HepG2 (cell line): ENCODE measurements around the gene SIGMAR1. TPM values are rescaled to one million over a fixed set of nuclear protein-coding genes. Genes with fewer than 3 reads are reported as not detected.

ENCODE experiments used
- GPBP1L1 ChIP-seq: sonication (generic); formaldehyde crosslinking; IDR thresholded peaks from 2 replicates; pipeline ENCODE4 v1.5.0; 2020; ENCODE audit warnings: mild to moderate bottlenecking, missing genetic modification reagents
- HMGA1 ChIP-seq: sonication (generic); formaldehyde crosslinking; conservative IDR thresholded peaks from 2 replicates; pipeline ENCODE4 v1.4.0; 2020; ENCODE audit warnings: missing genetic modification reagents
- LCORL ChIP-seq, 2 experiments: fragments of 450-650 bp in 1 of 2; sonication (generic) in 1 of 2; formaldehyde crosslinking in 1 of 2; IDR thresholded peaks; 2 replicates each; pipeline versions ENCODE4 v1.5.0 to v1.6.1; 2017 to 2020; ENCODE audit warnings: antibody characterized with exemption in 1 of 2, missing genetic modification reagents in 1 of 2
- MXD3 ChIP-seq: IDR thresholded peaks from 2 replicates; pipeline ENCODE4 v1.6.1; 2016; ENCODE audit warnings: mild to moderate bottlenecking, missing biosample characterization, missing genetic modification reagents
- PBX2 ChIP-seq: IDR thresholded peaks from 2 replicates; pipeline ENCODE4 v1.6.1; 2016; ENCODE audit warnings: control low read depth
- PRPF4 ChIP-seq: fragments of 200-400 bp; formaldehyde crosslinking; IDR thresholded peaks from 2 replicates; pipeline ENCODE4 v1.6.1; 2016; ENCODE audit warnings: low read length, low read depth; ENCODE audit not compliant: poor library complexity, severe bottlenecking
- SAP130 ChIP-seq: IDR thresholded peaks from 2 replicates; pipeline ENCODE4 v1.6.1; 2016; ENCODE audit warnings: low read depth
- SYNCRIP ChIP-seq: fragments of 200-400 bp; formaldehyde crosslinking; IDR thresholded peaks from 2 replicates; pipeline ENCODE4 v1.6.1; 2018; ENCODE audit warnings: mild to moderate bottlenecking, low read depth, low read length; ENCODE audit not compliant: insufficient read depth
- UBTF ChIP-seq: sonication (generic); formaldehyde crosslinking; IDR thresholded peaks from 2 replicates; pipeline ENCODE4 v1.4.0; 2020; ENCODE audit warnings: mild to moderate bottlenecking, missing genetic modification reagents
- ZBTB44 ChIP-seq: sonication (generic); formaldehyde crosslinking; IDR thresholded peaks from 2 replicates; pipeline ENCODE4 v1.4.0; 2020; ENCODE audit warnings: missing genetic modification reagents
- ZFP41 ChIP-seq: sonication (generic); formaldehyde crosslinking; IDR thresholded peaks from 2 replicates; pipeline ENCODE4 v1.4.0; 2020; ENCODE audit warnings: mild to moderate bottlenecking, missing genetic modification reagents, borderline replicate concordance
- ZIK1 ChIP-seq: sonication (generic); formaldehyde crosslinking; IDR thresholded peaks from 2 replicates; pipeline ENCODE4 v1.5.0; 2020; ENCODE audit warnings: mild to moderate bottlenecking, low read depth, missing genetic modification reagents, borderline replicate concordance
- ZNF354B ChIP-seq: sonication (generic); formaldehyde crosslinking; IDR thresholded peaks from 2 replicates; pipeline ENCODE4 v1.8.0; 2022; ENCODE audit warnings: mild to moderate bottlenecking, missing genetic modification reagents
- ZNF543 ChIP-seq: sonication (generic); formaldehyde crosslinking; IDR thresholded peaks from 2 replicates; pipeline ENCODE4 v1.4.0; 2020; ENCODE audit warnings: mild to moderate bottlenecking, missing genetic modification reagents
- ZNF766 ChIP-seq: sonication (generic); formaldehyde crosslinking; IDR thresholded peaks from 2 replicates; pipeline ENCODE4 v1.5.0; 2020; ENCODE audit warnings: missing genetic modification reagents, borderline replicate concordance
- ZSCAN20 ChIP-seq: sonication (generic); formaldehyde crosslinking; IDR thresholded peaks from 2 replicates; pipeline ENCODE4 v1.4.0; 2020; ENCODE audit warnings: missing genetic modification reagents, mild to moderate bottlenecking, borderline replicate concordance
- polyA plus RNA-seq, 8 experiments: library from polyadenylated mRNA; depleted of rRNA in 3 of 8; stranded (reverse) in 7 of 8; unstranded in 1 of 8; fragments of >200 nt; fragmentation: Illumina TruSeq in 4 of 8; extraction: Trizol in 4 of 8; gene quantifications; 2 replicates each; pipeline versions ENCODE4 v1.2.1 to v1.2.3, GENCODE V29; 2011 to 2016; ENCODE audit warnings: low read depth in 4 of 8, missing spikeins in 1 of 8, mixed read lengths in 1 of 8; ENCODE audit not compliant: insufficient read depth in 1 of 8
- total RNA-seq, 5 experiments: library from RNA; depleted of rRNA; stranded (reverse); fragments of >200 nt; fragmentation: Illumina TruSeq; extraction: Trizol; gene quantifications; 2 replicates each; pipeline ENCODE4 v1.2.3, GENCODE V29; 2016; ENCODE audit warnings: low read depth in 1 of 5
- TF ChIP-seq, protein P1 (sequence below): sonication (generic); formaldehyde crosslinking; IDR thresholded peaks from 2 replicates; pipeline ENCODE4 v1.4.0; 2020; ENCODE audit warnings: missing genetic modification reagents

SIGMAR1 gene
- total and polyA plus RNA-seq, 2 of the 13 experiments (the other 11 are each of a cell fraction or from before 2014, with no cell fraction given) = 38.9 to 60.8 TPM

DNA sequence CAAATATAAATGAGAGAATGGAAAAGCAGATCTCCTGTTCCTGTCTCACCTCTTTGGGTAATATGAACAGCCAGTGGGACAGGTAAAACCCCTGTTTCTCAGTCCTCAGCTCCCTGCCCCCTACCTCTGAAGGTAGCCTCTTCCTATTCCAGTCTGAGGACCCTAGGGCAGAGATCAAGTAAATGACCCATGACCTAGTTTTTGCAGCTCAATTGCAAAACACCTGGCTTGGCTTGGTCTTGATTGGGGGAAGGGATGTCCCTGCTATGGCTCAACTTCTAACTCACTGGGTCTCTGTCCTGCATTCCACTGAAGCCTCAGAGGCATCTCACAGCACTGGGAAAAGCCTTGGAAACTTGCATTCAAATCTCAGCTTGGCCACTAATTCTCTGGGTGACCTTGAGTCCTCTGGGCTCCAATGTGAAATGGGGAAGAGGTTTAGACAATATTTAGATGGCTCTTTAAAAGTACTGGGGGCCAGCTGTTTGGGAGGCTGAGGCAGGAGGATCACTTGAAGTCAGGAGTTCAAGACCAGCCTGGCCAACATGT lies 7.3 kb upstream of the SIGMAR1 start (continued):
- TF ChIP-seq MXD3 (CRISPR knock-in tag) (no peak), ZBTB44 (no peak), HMGA1 (CRISPR knock-in tag) (no peak), ZNF543 (CRISPR knock-in tag) (no peak), PBX2 (no peak), ZSCAN20 (CRISPR knock-in tag) (no peak), SYNCRIP (no peak), PRPF4 (no peak), LCORL (IDR thresholded peaks at IDR 0.05) (no peak), LCORL (CRISPR knock-in tag; IDR thresholded peaks at IDR 0.05) (peak; percentile 70; the same call in 1 of the 2 replicates), ZNF354B (CRISPR knock-in tag) (no peak), ZFP41 (CRISPR knock-in tag) (no peak), ZIK1 (CRISPR knock-in tag) (no peak), GPBP1L1 (CRISPR knock-in tag) (no peak), UBTF (CRISPR knock-in tag) (no peak), SAP130 (peak; percentile 68), ZNF766 (CRISPR knock-in tag) (no peak)
- TF ChIP-seq, protein P1, sequence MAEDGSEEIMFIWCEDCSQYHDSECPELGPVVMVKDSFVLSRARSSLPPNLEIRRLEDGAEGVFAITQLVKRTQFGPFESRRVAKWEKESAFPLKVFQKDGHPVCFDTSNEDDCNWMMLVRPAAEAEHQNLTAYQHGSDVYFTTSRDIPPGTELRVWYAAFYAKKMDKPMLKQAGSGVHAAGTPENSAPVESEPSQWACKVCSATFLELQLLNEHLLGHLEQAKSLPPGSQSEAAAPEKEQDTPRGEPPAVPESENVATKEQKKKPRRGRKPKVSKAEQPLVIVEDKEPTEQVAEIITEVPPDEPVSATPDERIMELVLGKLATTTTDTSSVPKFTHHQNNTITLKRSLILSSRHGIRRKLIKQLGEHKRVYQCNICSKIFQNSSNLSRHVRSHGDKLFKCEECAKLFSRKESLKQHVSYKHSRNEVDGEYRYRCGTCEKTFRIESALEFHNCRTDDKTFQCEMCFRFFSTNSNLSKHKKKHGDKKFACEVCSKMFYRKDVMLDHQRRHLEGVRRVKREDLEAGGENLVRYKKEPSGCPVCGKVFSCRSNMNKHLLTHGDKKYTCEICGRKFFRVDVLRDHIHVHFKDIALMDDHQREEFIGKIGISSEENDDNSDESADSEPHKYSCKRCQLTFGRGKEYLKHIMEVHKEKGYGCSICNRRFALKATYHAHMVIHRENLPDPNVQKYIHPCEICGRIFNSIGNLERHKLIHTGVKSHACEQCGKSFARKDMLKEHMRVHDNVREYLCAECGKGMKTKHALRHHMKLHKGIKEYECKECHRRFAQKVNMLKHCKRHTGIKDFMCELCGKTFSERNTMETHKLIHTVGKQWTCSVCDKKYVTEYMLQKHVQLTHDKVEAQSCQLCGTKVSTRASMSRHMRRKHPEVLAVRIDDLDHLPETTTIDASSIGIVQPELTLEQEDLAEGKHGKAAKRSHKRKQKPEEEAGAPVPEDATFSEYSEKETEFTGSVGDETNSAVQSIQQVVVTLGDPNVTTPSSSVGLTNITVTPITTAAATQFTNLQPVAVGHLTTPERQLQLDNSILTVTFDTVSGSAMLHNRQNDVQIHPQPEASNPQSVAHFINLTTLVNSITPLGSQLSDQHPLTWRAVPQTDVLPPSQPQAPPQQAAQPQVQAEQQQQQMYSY = no peak
